Nephron progenitor cell (in vitro differentiated cells): ENCODE measurements around the gene YPEL4.

Experiments used
- DNase-seq: peaks from one replicate; pipeline ENCODE4 v3.0.0; 2021
- H3K27ac Mint-ChIP-seq: 2 replicates; pipeline ENCODE4 v1.8.0; 2021; ENCODE audit warnings: mild to moderate bottlenecking, moderate library complexity, mixed read lengths
- H3K27me3 Mint-ChIP-seq: 2 replicates; pipeline ENCODE4 v1.8.0; 2021; ENCODE audit warnings: mild to moderate bottlenecking, low read depth, mixed read lengths; ENCODE audit not compliant: poor library complexity
- H3K36me3 Mint-ChIP-seq: 2 replicates; pipeline ENCODE4 v1.8.0; 2021; ENCODE audit warnings: low read depth, mixed read lengths
- H3K4me1 Mint-ChIP-seq: 2 replicates; pipeline ENCODE4 v1.8.0; 2021; ENCODE audit warnings: mixed read lengths
- H3K4me3 Mint-ChIP-seq: 2 replicates; pipeline ENCODE4 v1.8.0; 2021; ENCODE audit warnings: mild to moderate bottlenecking, moderate library complexity, mixed read lengths
- H3K9me3 Mint-ChIP-seq: 2 replicates; pipeline ENCODE4 v1.8.0; 2021; ENCODE audit warnings: mild to moderate bottlenecking, moderate library complexity, mixed read lengths
- TF ChIP-seq, protein P1 (sequence below): fragments of 200-600 bp; sonication (generic); IDR thresholded peaks from 2 replicates; pipeline ENCODE4 v1.5.0; 2021; ENCODE audit warnings: antibody characterized with exemption

The YPEL4 gene

DNA sequence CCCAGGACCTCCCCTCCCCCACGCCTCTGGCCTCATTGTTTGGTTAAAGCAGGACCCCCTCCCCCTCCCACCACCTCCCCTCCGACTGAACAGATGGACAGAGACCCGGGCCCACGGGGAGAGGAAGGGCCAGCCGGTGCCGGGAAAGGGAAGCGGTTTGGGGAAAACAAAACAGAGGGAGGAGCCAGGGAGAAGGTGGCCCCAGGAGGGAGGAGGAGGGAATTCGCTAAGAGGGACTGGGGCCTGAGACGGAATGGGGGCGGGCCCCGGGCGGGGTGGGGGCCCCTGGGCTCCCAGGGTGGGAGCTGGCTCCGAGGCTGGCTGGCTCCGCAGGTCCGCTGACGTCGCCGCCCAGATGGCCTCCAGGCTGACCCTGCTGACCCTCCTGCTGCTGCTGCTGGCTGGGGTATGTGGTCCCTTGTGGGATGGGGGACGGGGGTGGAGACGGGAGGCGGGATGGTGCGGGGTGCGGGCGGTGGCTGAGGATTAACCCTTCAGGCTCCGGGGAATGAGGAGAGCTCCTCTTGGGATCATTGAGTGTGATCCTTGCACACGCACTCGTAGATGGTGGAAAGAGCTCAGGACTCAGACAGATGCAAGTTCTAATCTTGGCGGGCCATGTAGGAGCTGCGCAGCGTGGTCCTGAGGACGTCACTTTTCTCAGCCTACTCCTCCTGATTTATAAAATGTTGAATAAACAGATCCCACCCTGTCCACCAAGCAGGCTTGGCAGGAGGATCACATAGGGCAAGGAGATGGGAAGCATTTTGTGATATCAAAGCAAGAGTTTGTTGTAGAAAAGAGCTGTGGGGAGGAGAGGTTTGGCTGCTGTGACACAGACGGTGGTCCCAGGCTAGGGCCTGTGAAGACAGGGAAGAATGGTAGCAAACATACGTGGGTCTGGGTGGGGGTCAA lies 51.5 kb downstream of the YPEL4 start:
- DNase-seq = peak; percentile 91
- TF ChIP-seq, protein P1, sequence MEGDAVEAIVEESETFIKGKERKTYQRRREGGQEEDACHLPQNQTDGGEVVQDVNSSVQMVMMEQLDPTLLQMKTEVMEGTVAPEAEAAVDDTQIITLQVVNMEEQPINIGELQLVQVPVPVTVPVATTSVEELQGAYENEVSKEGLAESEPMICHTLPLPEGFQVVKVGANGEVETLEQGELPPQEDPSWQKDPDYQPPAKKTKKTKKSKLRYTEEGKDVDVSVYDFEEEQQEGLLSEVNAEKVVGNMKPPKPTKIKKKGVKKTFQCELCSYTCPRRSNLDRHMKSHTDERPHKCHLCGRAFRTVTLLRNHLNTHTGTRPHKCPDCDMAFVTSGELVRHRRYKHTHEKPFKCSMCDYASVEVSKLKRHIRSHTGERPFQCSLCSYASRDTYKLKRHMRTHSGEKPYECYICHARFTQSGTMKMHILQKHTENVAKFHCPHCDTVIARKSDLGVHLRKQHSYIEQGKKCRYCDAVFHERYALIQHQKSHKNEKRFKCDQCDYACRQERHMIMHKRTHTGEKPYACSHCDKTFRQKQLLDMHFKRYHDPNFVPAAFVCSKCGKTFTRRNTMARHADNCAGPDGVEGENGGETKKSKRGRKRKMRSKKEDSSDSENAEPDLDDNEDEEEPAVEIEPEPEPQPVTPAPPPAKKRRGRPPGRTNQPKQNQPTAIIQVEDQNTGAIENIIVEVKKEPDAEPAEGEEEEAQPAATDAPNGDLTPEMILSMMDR = no peak
- peaks cover 33% of the 10 kb centered on the region for H3K36me3 Mint-ChIP-seq
- H3K9me3 Mint-ChIP-seq = no peaks in the 10 kb centered on the region
- H3K4me3 Mint-ChIP-seq = peak overlapping the region; percentile 83
- H3K27me3 Mint-ChIP-seq = no peaks in the 10 kb centered on the region
- peaks cover 77% of the 10 kb centered on the region for H3K4me1 Mint-ChIP-seq
- H3K27ac Mint-ChIP-seq = peak overlapping the region; percentile 97

- Mint-ChIP-seq H3K36me3 (peaks cover 28% of the 10 kb centered on the region), H3K27me3 (no peaks in the 10 kb centered on the region), H3K27ac (peak within 1 kb of the TSS; percentile 97), H3K4me1 (peaks cover 84% of the 10 kb centered on the region), H3K9me3 (no peaks in the 10 kb centered on the region), H3K4me3 (peak within 1 kb of the TSS; percentile 83)
- TF ChIP-seq, protein P1 = no peak
- no peak for DNase-seq
These were observed 52.2 kb downstream of the YPEL4 start, which contains the start of gene SERPING1 for GRCh38 chr11:57597461-57597915. Gene SERPING1 (plus strand): TSS chr11:57597685. CDS start chr11:57598271, 586 bp downstream.

DNA sequence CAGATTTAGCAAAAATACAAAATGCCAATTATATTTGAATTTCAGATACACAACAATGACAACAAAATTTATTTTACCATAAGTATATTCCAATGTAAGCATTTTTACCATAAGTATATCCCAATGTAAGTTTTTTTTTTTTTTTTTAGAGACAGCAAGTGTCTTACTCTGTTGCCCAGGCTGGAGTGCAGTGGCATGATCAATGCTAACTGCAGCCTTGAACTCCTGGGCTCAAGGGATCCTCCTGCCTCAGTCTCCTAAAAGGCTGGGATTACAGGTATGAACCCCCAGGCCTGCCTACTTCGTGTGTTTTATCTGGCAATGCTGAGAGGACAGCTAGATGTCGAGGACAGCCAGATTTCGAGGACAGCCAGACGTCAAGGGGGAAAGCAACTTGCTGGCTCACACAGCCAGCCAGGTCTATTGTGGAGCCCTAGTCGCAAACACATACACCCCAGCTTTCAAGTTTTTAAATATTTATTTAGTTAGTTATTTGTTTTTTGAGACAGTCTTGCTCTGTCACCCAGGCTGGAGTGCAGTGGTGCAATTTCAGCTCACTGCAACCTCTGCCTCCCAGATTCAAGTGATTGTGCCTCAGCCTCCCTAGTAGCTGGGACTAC lies 53.3 kb downstream of the YPEL4 start:
- H3K27ac Mint-ChIP-seq = peak overlapping the region; percentile 97
- peaks cover 80% of the 10 kb centered on the region for H3K4me1 Mint-ChIP-seq
- no peak for DNase-seq
- H3K4me3 Mint-ChIP-seq = no peak overlapping the region
- peaks cover 18% of the 10 kb centered on the region for H3K36me3 Mint-ChIP-seq
- H3K27me3 Mint-ChIP-seq = no peaks in the 10 kb centered on the region
- no peaks in the 10 kb centered on the region for H3K9me3 Mint-ChIP-seq
- TF ChIP-seq, protein P1 = no peak
